T-cell (primary cell): ENCODE measurements around the gene TLE2. TPM values are rescaled to one million over a fixed set of nuclear protein-coding genes. Genes with fewer than 3 reads are reported as not detected.

Source experiments
- ATAC-seq, 4 experiments: fragments of 200-7000 bp in 3 of 4; fragments of 150-1000 bp in 1 of 4; cut with Tn5 transposase; replicated peaks in 1 of 4; 1 replicate in 3 of 4; 2 replicates in 1 of 4; pipeline ENCODE4 v1.10.0; 2021; ENCODE audit warnings: moderate library complexity in 3 of 4, mild to moderate bottlenecking in 2 of 4, moderate number of reproducible peaks in 1 of 4
- CTCF ChIA-PET, 2 donors: fragments of 300-600 bp; sonication (Branson Sonifier 250); formaldehyde crosslinking; loops; one replicate each; lab custom pipeline; 2022; ENCODE audit warnings: antibody characterized with exemption in 2 of 2; lab: Charles Lee
- POLR2A ChIA-PET, 2 donors: fragments of 300-600 bp; sonication (Branson Sonifier 250); formaldehyde crosslinking; loops; one replicate each; lab custom pipeline; 2022; ENCODE audit warnings: antibody characterized with exemption in 2 of 2; lab: Charles Lee
- DNase-seq, 35 experiments: peaks; one replicate each; pipeline versions ENCODE4 v3.0.0 to v3.0.0-alpha.2; 2013 to 2023
- H3K27ac ChIP-seq: one replicate; pipeline ENCODE4 v1.5.1; 2013; ENCODE audit warnings: low read length
- H3K27me3 ChIP-seq, 2 experiments: replicated peaks in 1 of 2; 1 replicate in 1 of 2; 2 replicates in 1 of 2; pipeline versions ENCODE4 v1.6.1 to v1.7.0; 2013; ENCODE audit warnings: low read length in 1 of 2, mixed read lengths in 1 of 2; ENCODE audit not compliant: control insufficient read depth in 2 of 2, insufficient read depth in 2 of 2; ENCODE audit errors: extremely low read depth in 1 of 2
- H3K36me3 ChIP-seq, 2 donors: 1 replicate in 1 of 2; 2 replicates in 1 of 2; pipeline versions ENCODE4 v1.6.1 to v1.7.0; 2013; ENCODE audit warnings: low read length in 1 of 2; ENCODE audit not compliant: control insufficient read depth in 2 of 2, insufficient read depth in 1 of 2; ENCODE audit errors: extremely low read depth in 1 of 2
- H3K4me1 ChIP-seq, 2 experiments: 1 replicate in 1 of 2; 2 replicates in 1 of 2; pipeline versions ENCODE4 v1.6.1 to v1.7.0; 2013; ENCODE audit warnings: low read length in 2 of 2, mixed read lengths in 1 of 2; ENCODE audit not compliant: insufficient read depth in 2 of 2, control insufficient read depth in 1 of 2; ENCODE audit errors: extremely low read depth in 1 of 2
- H3K4me3 ChIP-seq, 2 donors: 1 replicate in 1 of 2; 2 replicates in 1 of 2; pipeline versions ENCODE4 v1.5.1 to v1.7.0; 2013; ENCODE audit warnings: mild to moderate bottlenecking in 2 of 2, low read length in 1 of 2, moderate library complexity in 1 of 2; ENCODE audit not compliant: control insufficient read depth in 1 of 2; ENCODE audit errors: extremely low read depth in 1 of 2
- H3K9me3 ChIP-seq: 2 replicates; pipeline ENCODE4 v1.7.0; 2013
- H3K27ac Mint-ChIP-seq, 2 donors: one replicate each; pipeline ENCODE4 v1.8.0; 2020 to 2021; ENCODE audit warnings: mild to moderate bottlenecking in 2 of 2, mixed read lengths in 2 of 2
- H3K27me3 Mint-ChIP-seq, 2 donors: one replicate each; pipeline ENCODE4 v1.8.0; 2021 to 2022; ENCODE audit warnings: mixed read lengths in 2 of 2
- H3K36me3 Mint-ChIP-seq: one replicate; pipeline ENCODE4 v1.8.0; 2021; ENCODE audit warnings: mixed read lengths
- H3K4me1 Mint-ChIP-seq, 3 donors: one replicate each; pipeline ENCODE4 v1.8.0; 2020 to 2022; ENCODE audit warnings: mixed read lengths in 3 of 3, mild to moderate bottlenecking in 1 of 3
- H3K4me3 Mint-ChIP-seq, 3 donors: one replicate each; pipeline ENCODE4 v1.8.0; 2020 to 2022; ENCODE audit warnings: mild to moderate bottlenecking in 3 of 3, mixed read lengths in 3 of 3, moderate library complexity in 3 of 3
- H3K9me3 Mint-ChIP-seq, 3 donors: one replicate each; pipeline ENCODE4 v1.8.0; 2020 to 2022; ENCODE audit warnings: mixed read lengths in 3 of 3
- WGBS: methylation state at CpG from one replicate; pipeline ENCODE4 v1.1.5; 2013; ENCODE audit warnings: missing lambda C conversion rate; ENCODE audit not compliant: insufficient coverage; 5-methylcytosine and 5-hydroxymethylcytosine counted together
- total RNA-seq, 35 experiments: library from RNA in 6 of 35; stranded (reverse) in 6 of 35; fragments of 120-200 nt in 1 of 35; gene quantifications; one replicate each; pipeline versions ENCODE4 v1.2.1 to v1.2.4 and lab custom pipeline; 2013 to 2026

Gene TLE2
- total RNA-seq, 5 donors from 2014 or later (not counting 1 experiment from before 2014, with no cell fraction given), result 16.7 to 29.7 (median 21.5) TPM

GRCh38 chr19:3057275-3057714 is 28.2 kb upstream of the TLE2 start:
- Mint-ChIP-seq H3K36me3 (peaks cover 37% of the 10 kb centered on the region), H3K4me1 (peaks cover 50 to 57% (median 54%) of the 10 kb centered on the region in 3 donors)

GRCh38 chr19:3056417-3057088 is 27.5 kb upstream of the TLE2 start:
- H3K4me3 Mint-ChIP-seq, result peak overlapping the region in 1 of 3 donors; percentile 44
- POLR2A ChIA-PET, result interaction anchor here in 1 of 2 donors (0.9 kb wide), 1 partner anchor 106 kb away, joined by 4 read pairs; no protein-coding TSS in a partner anchor
- H3K27me3 ChIP-seq, result no peaks in the 10 kb centered on the region

More at GRCh38 chr19:3057275-3057714, 28.2 kb upstream of the TLE2 start:
- Mint-ChIP-seq H3K27me3 (no peaks in the 10 kb centered on the region), H3K4me3 (peak overlapping the region in 2 of 3 donors; percentile 17 to 89), H3K27ac (peak overlapping the region in 1 of 2 donors; percentile 82), H3K9me3 (no peaks in the 10 kb centered on the region)
- 96% methylated on average over 14 of the region's 26 CpGs for WGBS
- H3K27me3 ChIP-seq, result no peaks in the 10 kb centered on the region
- POLR2A ChIA-PET, result no interaction called here
- CTCF ChIA-PET, result no interaction called here
- peaks cover 35 to 78% of the 10 kb centered on the region in 2 experiments for H3K4me1 ChIP-seq
- H3K36me3 ChIP-seq, result peaks cover 29 to 74% of the 10 kb centered on the region in 2 donors
- no peak overlapping the region for H3K4me3 ChIP-seq
- DNase-seq, result no peak
- H3K27ac ChIP-seq, result peak overlapping the region; percentile 2
- H3K9me3 ChIP-seq, result no peaks in the 10 kb centered on the region
- ATAC-seq, result no peak

GRCh38 chr19:3055741-3056416 is 26.8 kb upstream of the TLE2 start:
- DNase-seq (no peak), ATAC-seq (no peak)
- Histone ChIP-seq H3K27ac (no peak overlapping the region), H3K27me3 (no peaks in the 10 kb centered on the region), H3K36me3 (peaks cover 29 to 73% of the 10 kb centered on the region in 2 donors), H3K4me3 (no peak overlapping the region), H3K4me1 (peaks cover 36 to 76% of the 10 kb centered on the region in 2 experiments), H3K9me3 (no peaks in the 10 kb centered on the region)
- H3K27me3 Mint-ChIP-seq, result no peaks in the 10 kb centered on the region
- H3K27ac Mint-ChIP-seq, result no peak overlapping the region
- CTCF ChIA-PET, result no interaction called here
- WGBS, result 82% methylated on average over 17 of the region's 31 CpGs
- H3K36me3 Mint-ChIP-seq, result peaks cover 36% of the 10 kb centered on the region
- H3K4me3 Mint-ChIP-seq, result peak overlapping the region in 1 of 3 donors; percentile 44
- no peaks in the 10 kb centered on the region for H3K9me3 Mint-ChIP-seq
- POLR2A ChIA-PET, result interaction anchor here in 1 of 2 donors (0.9 kb wide), 1 partner anchor 105 kb away, joined by 4 read pairs; no protein-coding TSS in a partner anchor
- peaks cover 51 to 56% (median 54%) of the 10 kb centered on the region in 3 donors for H3K4me1 Mint-ChIP-seq

More at GRCh38 chr19:3056417-3057088, 27.5 kb upstream of the TLE2 start:
- H3K4me1 Mint-ChIP-seq, result peaks cover 51 to 57% (median 54%) of the 10 kb centered on the region in 3 donors
- H3K27me3 Mint-ChIP-seq, result no peaks in the 10 kb centered on the region
- CTCF ChIA-PET, result no interaction called here
- ATAC-seq (no peak), DNase-seq (no peak)
- Histone ChIP-seq H3K4me3 (peak overlapping the region in 1 of 2 donors; percentile 18), H3K4me1 (peaks cover 35 to 78% of the 10 kb centered on the region in 2 experiments), H3K27ac (peak overlapping the region; percentile 2), H3K9me3 (no peaks in the 10 kb centered on the region), H3K36me3 (peaks cover 29 to 74% of the 10 kb centered on the region in 2 donors)
- peaks cover 37% of the 10 kb centered on the region for H3K36me3 Mint-ChIP-seq
- peak overlapping the region; percentile 50 to 74 for H3K27ac Mint-ChIP-seq
- WGBS, result 90% methylated on average over 2 of the region's 10 CpGs
- H3K9me3 Mint-ChIP-seq, result no peaks in the 10 kb centered on the region

- CTCF ChIA-PET, result no interaction called here
- no peaks in the 10 kb centered on the region for H3K9me3 Mint-ChIP-seq
Measured at GRCh38 chr19:3054972-3055740, 26.1 kb upstream of the TLE2 start.

GRCh38 chr19:3054265-3054971 is 25.3 kb upstream of the TLE2 start:
- Histone ChIP-seq H3K4me3 (no peak overlapping the region), H3K9me3 (no peaks in the 10 kb centered on the region), H3K27ac (no peak overlapping the region), H3K36me3 (peaks cover 25 to 61% of the 10 kb centered on the region in 2 donors), H3K27me3 (no peaks in the 10 kb centered on the region), H3K4me1 (peaks cover 30 to 61% of the 10 kb centered on the region in 2 experiments)
- Mint-ChIP-seq H3K27me3 (no peaks in the 10 kb centered on the region), H3K36me3 (peaks cover 27% of the 10 kb centered on the region), H3K4me1 (peaks cover 43 to 48% (median 45%) of the 10 kb centered on the region in 3 donors), H3K27ac (peak overlapping the region; percentile 48 to 81), H3K9me3 (no peaks in the 10 kb centered on the region), H3K4me3 (peak overlapping the region in 1 of 3 donors; percentile 39)
- WGBS, result 94% methylated on average over 2 of the region's 4 CpGs
- ChIA-PET CTCF (no interaction called here), POLR2A (interaction anchor here in 1 of 2 donors (0.6 to 0.8 kb wide), 2 partner anchors 15 to 96 kb away, joined by 3 to 6 read pairs; no protein-coding TSS in a partner anchor)
- ATAC-seq (no peak), DNase-seq (no peak)

More at GRCh38 chr19:3054972-3055740, 26.1 kb upstream of the TLE2 start:
- Mint-ChIP-seq H3K4me3 (peak overlapping the region in 2 of 3 donors; percentile 9 to 39), H3K4me1 (peaks cover 50 to 54% (median 52%) of the 10 kb centered on the region in 3 donors), H3K36me3 (peaks cover 32% of the 10 kb centered on the region), H3K27ac (peak overlapping the region; percentile 18 to 81), H3K27me3 (no peaks in the 10 kb centered on the region)
- DNase-seq, result no peak
- no peak for ATAC-seq
- POLR2A ChIA-PET, result interaction anchor here in 1 of 2 donors (0.6 kb wide), 1 partner anchor 16 kb away, joined by 6 read pairs; no protein-coding TSS in a partner anchor
- H3K27ac ChIP-seq, result no peak overlapping the region
- peaks cover 36 to 69% of the 10 kb centered on the region in 2 experiments for H3K4me1 ChIP-seq
- no peaks in the 10 kb centered on the region for H3K27me3 ChIP-seq
- 81% methylated on average over 9 of the region's 20 CpGs for whole genome bisulfite sequencing
- no peak overlapping the region for H3K4me3 ChIP-seq
- no peaks in the 10 kb centered on the region for H3K9me3 ChIP-seq
- H3K36me3 ChIP-seq, result peaks cover 29 to 68% of the 10 kb centered on the region in 2 donors
